Measurements from ENCODE around the gene HIVEP2. TPM values are rescaled to one million over a fixed set of nuclear protein-coding genes. Genes with fewer than 3 reads are reported as not detected.

HIVEP2 gene
- total and polyA plus RNA-seq, 2 of the 4 experiments (the other 2 are of a cell fraction): 4.3 to 11.3 TPM

- Histone ChIP-seq H3K36me3 (ENCODE audit: control insufficient read depth, insufficient read depth, low read length) (no peaks in the 10 kb centered on the region), H3K27me3 (ENCODE audit: control insufficient read depth, insufficient read depth, low read length) (no peaks in the 10 kb centered on the region), H4K91ac (ENCODE audit: insufficient read depth, low read depth, low read length) (no peak overlapping the region), H4K5ac (ENCODE audit: low read depth, low read length) (no peak overlapping the region), H3K4me2 (ENCODE audit: low read depth, low read length) (no peak overlapping the region), H3K4me3 (ENCODE audit: insufficient read depth, low read depth, low read length) (no peak overlapping the region), H2BK20ac (ENCODE audit: low read depth, low read length) (no peak overlapping the region), H3K9me1 (ENCODE audit: insufficient read depth, low read length) (no peaks in the 10 kb centered on the region), H3K4ac (ENCODE audit: low read depth, low read length) (no peak overlapping the region), H3K9ac (ENCODE audit: low read depth, low read length) (no peak overlapping the region), H2BK120ac (ENCODE audit: low read depth, low read length) (no peak overlapping the region), H3K9me3 (ENCODE audit: control insufficient read depth, insufficient read depth, low read length) (no peaks in the 10 kb centered on the region), H2BK15ac (ENCODE audit: low read depth, low read length) (no peak overlapping the region), H3K56ac (ENCODE audit: extremely low read depth, insufficient read depth, low read length) (no peak overlapping the region), H3K4me1 (ENCODE audit: control insufficient read depth, insufficient read depth, low read length) (no peaks in the 10 kb centered on the region), H3K14ac (replicated peaks; ENCODE audit: low read depth, low read length) (no peak overlapping the region), H4K20me1 (ENCODE audit: insufficient read depth, low read length) (no peaks in the 10 kb centered on the region), H3K18ac (ENCODE audit: low read depth, low read length) (no peak overlapping the region), H3K79me1 (ENCODE audit: low read depth in 1 of 2, low read length in 2 of 2) (no peaks in the 10 kb centered on the region), H2AK5ac (ENCODE audit: low read depth, low read length) (no peak overlapping the region), H2AFZ (replicated peaks; ENCODE audit: low read length, poor library complexity) (no peak overlapping the region), H2BK5ac (ENCODE audit: low read depth, low read length, poor library complexity, severe bottlenecking) (no peak overlapping the region), H3K27ac (ENCODE audit: insufficient read depth, low read length) (no peak overlapping the region), H4K8ac (ENCODE audit: low read depth in 2 of 2, low read length in 2 of 2) (no peak overlapping the region), H2AK9ac (replicated peaks; ENCODE audit: low read depth, low read length, poor library complexity) (no peak overlapping the region), H3K23ac (ENCODE audit: low read depth, low read length) (no peak overlapping the region)
- in situ Hi-C loops (cut with MboI; ENCODE audit: low sequenced_read_pairs): loop anchor here (5.0 kb wide), 1 partner anchor 260 kb away; no protein-coding TSS in a partner anchor
- DNase-seq: no peak
- CTCF ChIA-PET: no interaction called here
- BruUV-seq (replicated peaks): no TSS peak
- no peak for ATAC-seq (ENCODE audit: low read depth)
- WGBS, 2 experiments (ENCODE audit: extremely low coverage in 2 of 2, insufficient read length in 1 of 2): 88% methylated on average over 2 of the region's 3 CpGs; no CpG with 5 or more reads in 1 of the 2 experiments
- intact Hi-C loops (cut with micrococcal nuclease): no loop called here
- dilution Hi-C loops (cut with HindIII; ENCODE audit: low sequenced_read_pairs, unreplicated experiment): no loop called here
- TF ChIP-seq CHD1 (IDR thresholded peaks at IDR 0.05; ENCODE audit: low read depth, low read length) (no peak), MXI1 (IDR thresholded peaks at IDR 0.05; ENCODE audit: borderline replicate concordance, low read depth, low read length) (no peak), RCOR1 (IDR thresholded peaks at IDR 0.05; ENCODE audit: insufficient replicate concordance, low read length) (no peak), RFX5 (IDR thresholded peaks at IDR 0.05; ENCODE audit: low read depth, low read length) (no peak), CTCF (conservative IDR thresholded peaks at IDR 0.05; ENCODE audit: low read depth, low read length) (no peak), SMC3 (IDR thresholded peaks at IDR 0.05; ENCODE audit: low read depth, low read length) (no peak), RAD21 (IDR thresholded peaks at IDR 0.05; ENCODE audit: low read length) (no peak), MAFK (IDR thresholded peaks at IDR 0.05; ENCODE audit: low read depth, low read length) (no peak), BHLHE40 (IDR thresholded peaks at IDR 0.05; ENCODE audit: low read depth, low read length) (no peak), FOS (IDR thresholded peaks at IDR 0.05; ENCODE audit: low read depth, low read length) (no peak), MAZ (IDR thresholded peaks at IDR 0.05; ENCODE audit: borderline replicate concordance, low read depth, low read length) (no peak)
- POLR2A ChIA-PET (ENCODE audit: unreplicated experiment): no interaction called here
These were observed 7.6 kb upstream of the HIVEP2 start for GRCh38 chr6:142952614-142953013.
